Measurements from ENCODE around the gene KLC1.
"Not testable (repeated sequence)": the region's sequence is repeated elsewhere in the genome, so short reads cannot be mapped to it uniquely, and the experiment has no call there.

Gene KLC1

DNA sequence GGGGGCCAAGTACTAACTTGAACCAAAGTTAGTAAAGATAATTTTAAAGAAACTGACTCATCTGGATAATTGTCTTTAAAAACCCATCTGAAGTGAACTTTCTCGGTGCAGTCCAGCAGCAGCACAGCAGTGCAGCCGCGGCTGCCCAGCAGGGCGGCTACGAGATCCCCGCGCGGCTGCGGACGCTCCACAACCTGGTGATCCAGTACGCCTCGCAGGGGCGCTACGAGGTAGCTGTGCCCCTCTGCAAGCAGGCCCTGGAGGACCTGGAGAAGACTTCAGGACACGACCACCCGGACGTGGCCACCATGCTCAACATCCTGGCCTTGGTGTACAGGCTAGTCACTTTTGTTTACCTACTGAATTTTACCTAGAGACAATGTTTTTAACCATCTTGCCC, 33.6 kb downstream of the KLC1 start:
- no peak for DNase-seq

- DNase-seq = no peak
These were observed 34.5 kb downstream of the KLC1 start for GRCh38 chr14:103663506-103663905.

DNA sequence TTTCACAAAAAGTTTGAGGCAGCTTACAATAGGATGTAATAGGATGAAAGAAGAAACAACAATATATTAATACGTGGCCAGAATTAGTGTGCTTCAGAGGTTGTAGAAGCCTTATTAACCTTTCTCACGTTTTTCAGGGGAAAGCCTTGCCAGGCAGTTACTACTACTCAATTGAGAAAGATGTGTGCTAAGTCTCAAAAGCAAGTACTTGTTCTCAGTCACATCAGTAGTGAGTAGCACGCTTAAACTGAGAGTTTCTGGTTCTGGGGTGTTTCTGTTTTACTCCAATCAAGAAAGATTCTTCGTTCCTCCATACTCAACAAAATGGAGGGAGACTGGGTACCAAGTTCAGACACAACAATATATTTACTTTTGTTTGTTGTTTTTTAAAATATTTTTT, 38.7 kb downstream of the KLC1 start:
- DNase-seq = no peak

DNA sequence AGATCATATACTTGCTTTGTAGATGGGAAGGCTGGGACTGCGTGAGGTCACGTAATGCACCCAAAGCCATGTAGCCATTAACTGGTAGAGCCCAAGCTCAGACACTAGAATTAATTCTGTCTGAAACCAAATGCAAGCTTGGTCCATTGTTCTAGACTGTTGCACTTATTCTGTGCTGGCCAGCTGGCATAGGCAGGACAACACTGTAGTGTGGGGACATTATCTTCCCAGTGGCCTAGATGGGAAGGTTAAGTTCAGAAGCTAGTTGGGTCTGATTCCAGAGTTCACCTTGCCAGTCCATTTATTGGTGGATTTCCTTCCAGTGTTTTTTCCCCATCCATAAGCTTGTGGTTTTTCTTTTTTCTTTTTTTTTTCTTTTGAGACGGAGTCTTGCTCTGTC, 39.1 kb downstream of the KLC1 start:
- DNase-seq = no peak

- no peak for DNase-seq
These were observed 40.4 kb downstream of the KLC1 start for GRCh38 chr14:103669370-103669769.

DNA sequence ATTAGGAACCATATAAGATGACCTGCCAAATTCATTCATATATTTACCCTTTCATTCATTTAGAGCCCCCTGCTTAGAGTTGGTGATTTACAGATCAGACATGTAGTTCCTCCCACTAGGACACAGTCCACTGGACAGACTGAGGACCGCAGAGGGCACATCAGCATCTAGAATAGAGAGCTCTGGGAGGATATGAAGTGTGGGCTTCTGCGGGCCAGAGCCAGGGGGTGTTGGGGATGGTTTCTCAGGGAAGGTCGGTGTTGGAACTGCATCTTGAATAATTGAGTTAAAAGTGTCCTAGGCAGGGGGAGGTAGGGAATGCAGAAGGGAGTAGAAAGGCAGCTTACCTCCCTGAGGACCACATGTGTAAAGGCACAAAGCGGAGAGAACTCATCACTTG, 42.9 kb downstream of the KLC1 start:
- DNase-seq = no peak

DNA sequence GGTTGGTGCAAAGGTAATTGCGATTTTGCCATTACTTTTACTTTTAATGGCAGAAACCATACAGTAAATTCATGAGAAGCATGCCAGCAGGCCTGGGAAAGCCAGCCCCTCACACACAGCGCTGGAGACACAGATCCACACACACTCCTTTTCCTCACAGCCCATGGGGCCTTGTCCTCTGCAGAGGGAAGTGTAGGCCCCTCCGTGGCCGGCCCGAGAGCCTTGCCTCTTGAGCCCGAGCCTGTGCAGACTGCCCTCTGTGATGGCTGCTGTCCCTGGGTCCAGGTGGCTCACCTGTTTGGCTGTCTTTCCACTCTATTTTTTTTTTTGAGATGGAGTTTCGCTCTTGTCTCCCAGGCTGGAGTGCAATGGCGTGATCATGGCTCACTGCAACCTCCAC, 46.9 kb downstream of the KLC1 start:
- no peak for DNase-seq

DNA sequence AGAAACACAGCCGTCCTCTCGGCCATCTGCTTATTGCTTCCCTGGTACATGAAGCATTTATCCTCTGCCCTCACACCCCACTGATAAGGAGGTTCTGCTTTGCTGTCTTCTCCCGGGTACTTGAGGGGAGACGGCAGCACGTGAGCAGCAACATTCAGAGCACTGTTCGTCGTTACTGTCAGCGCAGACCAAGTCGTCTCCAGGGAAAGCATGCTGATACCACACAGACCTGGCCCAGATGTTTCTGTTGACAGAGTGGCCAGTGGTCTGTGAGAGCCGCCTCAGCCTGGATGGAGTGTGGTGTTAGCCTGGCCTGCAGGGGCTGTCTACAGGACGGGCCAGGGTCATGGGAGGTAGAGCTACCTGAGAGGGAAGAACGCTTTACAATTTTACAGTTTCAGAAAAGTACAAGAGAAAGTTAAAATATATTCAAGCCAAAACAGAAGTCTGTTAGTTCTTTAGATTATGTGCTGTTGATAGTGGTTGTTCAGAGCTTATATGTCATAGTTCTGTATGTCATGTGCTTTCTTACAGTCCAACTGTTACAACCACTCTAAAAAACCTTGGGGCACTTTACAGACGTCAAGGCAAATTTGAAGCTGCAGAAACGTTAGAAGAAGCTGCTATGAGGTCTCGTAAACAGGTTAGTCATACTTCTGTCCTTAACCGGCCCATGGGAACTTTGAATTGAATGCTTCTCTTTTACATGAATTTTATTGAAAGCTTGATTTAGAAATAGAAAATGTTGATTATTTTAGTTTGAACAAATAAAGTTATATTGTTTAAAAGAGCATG, 48.1 kb downstream of the KLC1 start:
- no peak for DNase-seq

DNA sequence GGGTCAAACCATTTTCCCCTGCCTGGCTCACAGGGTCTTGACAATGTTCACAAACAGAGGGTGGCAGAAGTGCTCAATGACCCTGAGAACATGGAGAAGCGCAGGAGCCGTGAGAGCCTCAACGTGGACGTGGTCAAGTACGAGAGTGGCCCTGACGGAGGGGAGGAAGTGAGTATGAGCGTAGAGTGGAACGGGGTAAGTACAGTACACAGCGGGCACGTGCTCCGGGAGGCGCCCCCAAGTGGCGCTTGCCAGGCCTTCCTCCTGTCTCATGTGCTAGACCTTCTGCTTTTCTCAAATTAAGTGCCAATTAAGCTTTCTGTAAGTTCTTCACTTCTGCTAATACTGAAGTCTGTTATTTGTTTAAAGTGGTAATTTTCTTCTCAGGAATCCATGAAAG, 50.3 kb downstream of the KLC1 start:
- DNase-seq = no peak

GRCh38 chr14:103680491-103681231, 51.6 kb downstream of the KLC1 start:
- no peak for DNase-seq

GRCh38 chr14:103683139-103683538, 54.1 kb downstream of the KLC1 start:
- DNase-seq = no peak

- no peak for DNase-seq
These were observed 55.5 kb downstream of the KLC1 start for GRCh38 chr14:103684471-103684870.

DNA sequence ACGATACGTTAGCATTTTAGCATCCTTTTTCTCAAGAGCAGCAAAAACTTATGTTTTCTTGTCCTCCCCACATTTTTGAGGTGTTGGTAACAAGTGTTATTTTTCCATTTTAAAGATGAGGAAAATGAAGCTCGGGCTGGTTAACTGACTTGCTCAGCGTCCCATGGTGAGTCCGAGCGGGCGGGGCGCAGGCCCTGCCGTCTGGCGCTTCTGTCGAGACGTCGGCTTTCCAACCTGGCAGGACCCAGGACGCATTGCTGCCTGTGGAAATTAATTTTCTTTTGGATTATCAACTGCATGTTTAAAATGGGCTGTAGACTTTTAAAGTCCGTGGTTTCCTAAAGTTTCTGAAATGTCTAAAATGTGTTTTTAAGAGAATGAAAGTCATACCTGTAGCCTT, 55.9 kb downstream of the KLC1 start:
- no peak for DNase-seq

- DNase-seq = no peak
These were observed 56.5 kb downstream of the KLC1 start for GRCh38 chr14:103685276-103686211.

DNA sequence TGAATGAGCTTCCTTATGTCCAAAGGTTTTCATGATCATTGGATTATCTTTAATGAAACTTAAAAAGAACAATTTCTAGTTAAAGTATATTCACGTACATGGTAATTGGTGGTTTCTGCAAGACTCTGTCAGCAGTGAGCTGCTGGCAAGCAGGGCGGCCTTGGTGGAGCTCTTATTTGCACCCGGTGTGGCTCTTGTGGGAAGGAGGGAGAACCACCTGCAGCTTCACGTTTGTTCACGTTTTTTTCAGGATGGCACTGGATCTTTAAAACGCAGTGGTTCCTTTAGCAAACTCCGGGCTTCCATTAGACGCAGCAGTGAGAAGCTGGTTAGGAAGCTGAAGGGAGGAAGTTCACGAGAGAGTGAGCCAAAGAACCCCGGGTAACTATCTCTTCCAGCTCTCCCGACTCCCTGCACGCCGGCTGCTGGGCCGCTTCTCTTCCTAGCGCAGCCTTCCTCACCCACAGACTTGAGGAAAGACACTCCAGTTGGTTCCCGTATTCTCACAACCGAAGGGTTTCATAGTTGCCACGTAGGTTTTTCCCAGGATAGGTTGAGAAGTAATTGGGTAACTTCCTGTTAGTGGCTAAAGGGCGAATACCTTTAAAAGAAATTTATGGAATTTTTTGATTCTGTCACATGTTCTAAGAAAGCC, 57.9 kb downstream of the KLC1 start:
- no peak for DNase-seq

DNA sequence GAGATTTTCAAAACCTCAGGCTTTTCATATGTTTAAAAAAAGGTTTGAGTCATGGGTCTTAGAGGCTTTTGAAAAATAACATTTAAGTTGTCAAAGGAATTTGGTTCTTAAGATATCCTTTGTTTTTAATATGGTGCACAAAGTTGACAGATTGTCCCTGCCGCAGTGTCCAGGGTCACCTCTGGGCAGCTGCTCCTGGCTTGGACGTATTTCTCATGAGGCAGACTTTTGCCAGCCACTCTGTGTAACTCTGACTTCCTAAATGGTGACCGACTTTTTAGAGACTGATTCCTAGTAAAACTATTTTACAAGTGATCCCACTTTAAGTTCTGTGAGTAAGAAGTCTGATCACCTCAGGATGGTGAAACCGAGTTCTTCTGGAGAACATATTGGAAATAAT, 58.7 kb downstream of the KLC1 start:
- no peak for DNase-seq

GRCh38 chr14:103688441-103688840, 59.4 kb downstream of the KLC1 start:
- no peak for DNase-seq

- no peak for DNase-seq
These were observed 60.2 kb downstream of the KLC1 start for GRCh38 chr14:103688906-103689902.

DNA sequence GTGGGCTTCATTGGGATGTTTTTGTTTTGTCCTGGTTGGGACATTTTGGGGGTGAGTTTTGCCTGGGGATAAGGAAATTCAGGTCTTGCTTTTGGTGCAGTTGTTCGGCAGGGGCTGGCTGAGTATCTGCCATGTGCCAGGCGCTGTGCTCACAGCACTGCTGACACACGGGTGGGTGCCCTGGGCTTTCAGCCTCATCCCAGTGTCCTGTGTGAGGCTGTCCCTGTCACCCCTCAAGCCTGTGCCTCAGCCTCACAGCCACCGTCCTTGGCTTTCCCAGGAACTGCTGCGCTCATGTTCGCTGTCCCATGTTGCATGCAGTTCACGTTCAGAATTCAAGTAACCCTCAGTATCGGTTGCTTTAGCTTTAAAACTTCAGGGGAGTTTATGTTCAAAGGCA, 61.3 kb downstream of the KLC1 start:
- no peak for DNase-seq

DNA sequence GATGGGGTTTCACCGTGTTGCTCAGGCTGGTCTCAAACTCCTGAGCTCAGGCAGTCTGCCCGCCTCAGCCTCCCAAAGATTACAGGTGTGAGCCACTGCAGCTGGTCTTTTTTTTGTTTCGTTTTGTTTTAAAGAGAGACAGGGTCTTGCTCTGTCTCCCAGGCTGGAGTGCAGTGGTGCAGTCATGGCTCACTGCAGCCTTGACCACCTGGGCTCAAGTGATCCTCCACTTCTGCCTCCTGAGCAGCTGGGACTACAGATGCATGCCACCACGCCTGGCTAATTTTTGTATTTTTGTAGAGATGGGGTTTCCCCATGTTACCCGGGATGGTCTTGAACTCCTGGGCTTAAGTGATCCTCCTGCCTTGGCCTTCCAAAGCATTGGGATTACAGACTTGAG, 62.6 kb downstream of the KLC1 start:
- not testable (repeated sequence) for DNase-seq

DNA sequence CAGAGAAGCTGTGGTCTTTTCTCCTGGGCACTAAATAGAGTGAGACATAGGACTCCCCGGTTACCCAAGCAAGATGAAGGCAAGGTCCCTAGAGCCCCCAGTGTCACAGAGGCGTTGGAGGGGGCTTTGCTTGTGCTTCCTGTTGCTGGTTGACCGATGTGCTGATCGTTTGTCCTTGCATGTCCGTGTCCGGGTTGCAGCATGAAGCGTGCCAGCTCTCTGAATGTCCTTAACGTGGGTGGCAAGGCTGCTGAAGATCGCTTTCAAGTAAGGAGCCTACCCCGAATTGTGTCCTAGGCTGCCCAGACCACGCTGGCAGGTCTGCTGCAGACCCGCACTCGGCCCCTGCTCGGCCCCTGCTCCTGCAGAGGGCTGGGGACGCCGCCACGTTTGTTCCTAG, 63.1 kb downstream of the KLC1 start:
- no peak for DNase-seq

DNA sequence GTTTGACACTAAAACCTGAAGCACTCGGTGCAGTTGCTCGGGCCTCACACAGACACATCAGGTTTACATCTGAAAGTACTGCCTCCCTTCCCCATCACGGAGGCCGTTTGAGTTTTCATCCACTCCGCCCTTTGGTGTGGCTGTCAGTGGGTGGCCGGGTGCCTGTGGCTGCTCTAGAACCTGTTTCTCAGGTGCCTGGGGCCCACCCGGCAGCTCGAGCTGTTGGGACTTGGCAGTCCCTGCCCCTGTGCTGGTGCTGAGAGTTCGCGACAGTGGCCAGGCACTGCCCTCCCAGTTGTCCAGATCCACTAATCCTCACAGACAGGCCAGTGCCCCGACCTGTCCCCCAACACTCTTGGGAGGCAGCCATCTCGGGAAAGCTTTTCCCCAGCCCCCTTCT, 63.9 kb downstream of the KLC1 start:
- DNase-seq = no peak

Measured in NCI-H2081 treated with DMSO at 0.1 percent for 48 hours (cell line).